ENCODE measurements around the gene TADA2A.

The TADA2A gene

GRCh38 chr17:37465069-37465616 is 58.5 kb downstream of the TADA2A start:
- no peak for DNase-seq

- no peak for DNase-seq
Measured at GRCh38 chr17:37466471-37466870, 59.8 kb downstream of the TADA2A start.

GRCh38 chr17:37470181-37470580 is 63.5 kb downstream of the TADA2A start:
- DNase-seq: no peak

- peak; percentile 79 for DNase-seq
Measured at GRCh38 chr17:37475731-37476420, 69.2 kb downstream of the TADA2A start.

- DNase-seq: no peak
Measured at GRCh38 chr17:37476431-37477120, 69.9 kb downstream of the TADA2A start.

GRCh38 chr17:37478187-37478586 is 71.5 kb downstream of the TADA2A start:
- DNase-seq: no peak

- DNase-seq: no peak
Measured at GRCh38 chr17:37479025-37479424, 72.3 kb downstream of the TADA2A start.

GRCh38 chr17:37480427-37480826 is 73.7 kb downstream of the TADA2A start:
- no peak for DNase-seq

- no peak for DNase-seq
Measured at GRCh38 chr17:37481001-37481665, 74.4 kb downstream of the TADA2A start.

- DNase-seq: no peak
Measured at GRCh38 chr17:37483311-37484039, 76.8 kb downstream of the TADA2A start.

- no peak for DNase-seq
Measured at GRCh38 chr17:37485938-37486570, 79.4 kb downstream of the TADA2A start.

GRCh38 chr17:37488009-37488604 is 81.4 kb downstream of the TADA2A start:
- peak; percentile 84 for DNase-seq

- peak; percentile 56 for DNase-seq
Measured at GRCh38 chr17:37488607-37489196, 82.0 kb downstream of the TADA2A start.

GRCh38 chr17:37489197-37490001 is 82.7 kb downstream of the TADA2A start, which contains the start of gene DUSP14:
Gene DUSP14, plus strand, starts transcription at chr17:37489891. Its CDS starts 22,382 bp downstream, at chr17:37512273.
- peak; percentile 79 for DNase-seq

- DNase-seq: peak; percentile 66
Measured at GRCh38 chr17:37490022-37490587, 83.4 kb downstream of the TADA2A start.

GRCh38 chr17:37490638-37491614 is 84.2 kb downstream of the TADA2A start:
- DNase-seq: peak; percentile 68

- peak; percentile 38 for DNase-seq
Measured at GRCh38 chr17:37492167-37492566, 85.5 kb downstream of the TADA2A start.

GRCh38 chr17:37493249-37494027 is 86.8 kb downstream of the TADA2A start:
- DNase-seq: no peak
